ENCODE measurements around the gene MINDY4.
"Not testable (repeated sequence)": the region's sequence is repeated elsewhere in the genome, so short reads cannot be mapped to it uniquely, and the experiment has no call there.

MINDY4 gene

GRCh38 chr7:30831936-30832335, 60.7 kb downstream of the MINDY4 start:
- H3K27ac ChIP-seq (ENCODE audit: low read depth, low read length), result no peak overlapping the region
- no peak for TF ChIP-seq EZH2phosphoT487 (IDR thresholded peaks at IDR 0.05; ENCODE audit: borderline replicate concordance, low read length)
- no peak for TF ChIP-seq CTCF (IDR thresholded peaks at IDR 0.05; ENCODE audit: low read depth, low read length, poor library complexity, severe bottlenecking)
- H3K4me3 ChIP-seq (ENCODE audit: low read length), result no peak overlapping the region
- H3K9me3 ChIP-seq (ENCODE audit: control insufficient read depth, insufficient read depth, low read length), result peaks cover 34% of the 10 kb centered on the region; the same call in 1 of the 2 replicates
- H3F3A ChIP-seq (ENCODE audit: control insufficient read depth, insufficient read depth), result no peaks in the 10 kb centered on the region
- H3K4me1 ChIP-seq (ENCODE audit: control insufficient read depth, low read length), result no peaks in the 10 kb centered on the region
- no peaks in the 10 kb centered on the region for H3K9me2 ChIP-seq (replicated peaks; ENCODE audit: control insufficient read depth, low read length)
- H3K36me3 ChIP-seq (ENCODE audit: control insufficient read depth, low read length), result no peaks in the 10 kb centered on the region
- H4K20me1 ChIP-seq (ENCODE audit: control insufficient read depth, insufficient read depth, low read depth, low read length), result no peaks in the 10 kb centered on the region
- no peaks in the 10 kb centered on the region for H3K79me2 ChIP-seq (ENCODE audit: control insufficient read depth, low read length)
- H3K27me3 ChIP-seq (ENCODE audit: control insufficient read depth, low read length), result no peaks in the 10 kb centered on the region
- no peak overlapping the region for H3K4me2 ChIP-seq (ENCODE audit: low read length)

- not testable (repeated sequence) for H3K4me2 ChIP-seq (ENCODE audit: low read length); H3K9me2 ChIP-seq (replicated peaks; ENCODE audit: control insufficient read depth, low read length); H3K79me2 ChIP-seq (ENCODE audit: control insufficient read depth, low read length); H3K27ac ChIP-seq (ENCODE audit: low read depth, low read length); H3K4me1 ChIP-seq (ENCODE audit: control insufficient read depth, low read length); H3K36me3 ChIP-seq (ENCODE audit: control insufficient read depth, low read length); H4K20me1 ChIP-seq (ENCODE audit: control insufficient read depth, insufficient read depth, low read depth, low read length); H3F3A ChIP-seq (ENCODE audit: control insufficient read depth, insufficient read depth); H3K27me3 ChIP-seq (ENCODE audit: control insufficient read depth, low read length); H3K4me3 ChIP-seq (ENCODE audit: low read length)
- peaks cover 34% of the 10 kb centered on the region; the same call in 1 of the 2 replicates for H3K9me3 ChIP-seq (ENCODE audit: control insufficient read depth, insufficient read depth, low read length)
These were observed 62.9 kb downstream of the MINDY4 start for GRCh38 chr7:30834017-30834674.

- Histone ChIP-seq H3K79me2 (ENCODE audit: control insufficient read depth, low read length) (no peaks in the 10 kb centered on the region), H3K4me2 (ENCODE audit: low read length) (no peak overlapping the region), H3F3A (ENCODE audit: control insufficient read depth, insufficient read depth) (no peaks in the 10 kb centered on the region), H3K27me3 (ENCODE audit: control insufficient read depth, low read length) (no peaks in the 10 kb centered on the region), H3K36me3 (ENCODE audit: control insufficient read depth, low read length) (no peaks in the 10 kb centered on the region), H3K9me3 (ENCODE audit: control insufficient read depth, insufficient read depth, low read length) (peaks cover 34% of the 10 kb centered on the region; the same call in 1 of the 2 replicates), H3K4me3 (ENCODE audit: low read length) (no peak overlapping the region), H3K27ac (ENCODE audit: low read depth, low read length) (no peak overlapping the region), H3K4me1 (ENCODE audit: control insufficient read depth, low read length) (no peaks in the 10 kb centered on the region), H3K9me2 (replicated peaks; ENCODE audit: control insufficient read depth, low read length) (no peaks in the 10 kb centered on the region), H4K20me1 (ENCODE audit: control insufficient read depth, insufficient read depth, low read depth, low read length) (no peaks in the 10 kb centered on the region)
- no peak for TF ChIP-seq CTCF (IDR thresholded peaks at IDR 0.05; ENCODE audit: low read depth, low read length, poor library complexity, severe bottlenecking)
- TF ChIP-seq EZH2phosphoT487 (IDR thresholded peaks at IDR 0.05; ENCODE audit: borderline replicate concordance, low read length), result no peak
These were observed 64.2 kb downstream of the MINDY4 start for GRCh38 chr7:30835396-30835915.

- Histone ChIP-seq H4K20me1 (ENCODE audit: control insufficient read depth, insufficient read depth, low read depth, low read length) (no peaks in the 10 kb centered on the region), H3K4me3 (ENCODE audit: low read length) (no peak overlapping the region), H3K79me2 (ENCODE audit: control insufficient read depth, low read length) (no peaks in the 10 kb centered on the region), H3K9me2 (replicated peaks; ENCODE audit: control insufficient read depth, low read length) (no peaks in the 10 kb centered on the region), H3K4me2 (ENCODE audit: low read length) (no peak overlapping the region), H3F3A (ENCODE audit: control insufficient read depth, insufficient read depth) (no peaks in the 10 kb centered on the region), H3K36me3 (ENCODE audit: control insufficient read depth, low read length) (no peaks in the 10 kb centered on the region), H3K4me1 (ENCODE audit: control insufficient read depth, low read length) (no peaks in the 10 kb centered on the region), H3K9me3 (ENCODE audit: control insufficient read depth, insufficient read depth, low read length) (peaks cover 32% of the 10 kb centered on the region; the same call in 1 of the 2 replicates), H3K27me3 (ENCODE audit: control insufficient read depth, low read length) (no peaks in the 10 kb centered on the region), H3K27ac (ENCODE audit: low read depth, low read length) (no peak overlapping the region)
- TF ChIP-seq CTCF (IDR thresholded peaks at IDR 0.05; ENCODE audit: low read depth, low read length, poor library complexity, severe bottlenecking) (no peak), EZH2phosphoT487 (IDR thresholded peaks at IDR 0.05; ENCODE audit: borderline replicate concordance, low read length) (no peak)
These were observed 65.8 kb downstream of the MINDY4 start for GRCh38 chr7:30836991-30837390.
